Adrenal gland (tissue), 12 donors: ENCODE measurements around the gene JADE2. TPM values are rescaled to one million over a fixed set of nuclear protein-coding genes. Genes with fewer than 3 reads are reported as not detected.

Experiments
- DNase-seq, 7 donors: peaks; one replicate each; pipeline ENCODE4 v3.0.0-alpha.2; 2019 to 2020
- H3K27ac ChIP-seq, 5 donors: fragments of 200-600 bp; sonication (generic) in 4 of 5; 1 replicate in 3 of 5; 2 replicates in 2 of 5; pipeline versions ENCODE4 v1.5.1 to v1.8.0; 2016 to 2020; ENCODE audit warnings: mild to moderate bottlenecking in 1 of 5
- H3K27me3 ChIP-seq: fragments of 200-600 bp; 2 replicates; pipeline ENCODE4 v1.8.0; 2021
- H3K36me3 ChIP-seq, 2 donors: fragments of 200-600 bp; replicated peaks in 1 of 2; 1 replicate in 1 of 2; 2 replicates in 1 of 2; pipeline versions ENCODE4 v1.5.1 to v1.8.0; 2018 to 2022
- H3K4me1 ChIP-seq, 2 donors: fragments of 200-600 bp; replicated peaks in 1 of 2; 1 replicate in 1 of 2; 2 replicates in 1 of 2; pipeline versions ENCODE4 v1.5.1 to v1.8.0; 2018 to 2021
- H3K4me3 ChIP-seq, 4 donors: fragments of 200-600 bp; sonication (generic) in 3 of 4; one replicate each; pipeline ENCODE4 v1.5.1; 2016 to 2018
- H3K9me3 ChIP-seq, 3 donors: fragments of 200-600 bp; sonication (generic) in 1 of 3; replicated peaks in 1 of 3; 1 replicate in 2 of 3; 2 replicates in 1 of 3; pipeline versions ENCODE4 v1.5.1 to v1.8.0; 2016 to 2021
- POLR2A ChIP-seq, 2 donors: fragments of 450-650 bp; IDR thresholded peaks; one replicate each; pipeline ENCODE4 v1.6.1; 2017; ENCODE audit warnings: antibody characterized with exemption in 2 of 2, mild to moderate bottlenecking in 2 of 2, moderate library complexity in 1 of 2
- WGBS, 4 donors: extraction: QIAGEN DNeasy Blood & Tissue Kit in 2 of 4; methylation state at CpG; one replicate each; pipeline versions ENCODE4 v1.1.5 to v1.1.7; 2013 to 2017; 5-methylcytosine and 5-hydroxymethylcytosine counted together
- intact Hi-C, 2 donors: fragments of 100-400 bp; cut with DNase I; formaldehyde crosslinking; loops; one replicate each; pipeline versions ENCODE4 v1.14.1 to v1.15.0; 2022 to 2023
- polyA plus RNA-seq, 3 donors: library from polyadenylated mRNA; stranded (reverse); fragments of 200-250 nt in 2 of 3; fragments of 350-450 nt in 1 of 3; fragmentation: Illumina TruSeq in 1 of 3; extraction: RNeasy Lipid Tissue Mini Kit (QIAGEN cat#74804) in 1 of 3; gene quantifications; one replicate each; pipeline ENCODE4 v1.2.3, GENCODE V29; 2013 to 2014
- total RNA-seq, 9 donors: library from RNA; depleted of rRNA in 4 of 9; stranded (reverse); fragments of >200 nt in 4 of 9; fragments of 120-200 nt in 1 of 9; fragmentation: NEBNext Ultra II Directional in 1 of 9; extraction: Animal tissue kit (Norgen Biotek cat#: 25700) in 1 of 9; gene quantifications; one replicate each; pipeline versions ENCODE4 v1.1.0 to v1.2.4, GENCODE V29; 2013 to 2023
- TF ChIP-seq, protein P1 (sequence below), 6 experiments: fragments of 450-650 bp in 4 of 6; fragments of 200-600 bp in 2 of 6; sonication (generic) in 1 of 6; IDR thresholded peaks; 1 replicate in 5 of 6; 2 replicates in 1 of 6; pipeline versions ENCODE4 v1.5.1 to v1.8.0; 2016 to 2021; ENCODE audit warnings: antibody characterized with exemption in 6 of 6, mild to moderate bottlenecking in 2 of 6, moderate library complexity in 1 of 6
- donor health status: healthy with polysubstance abuse.
- donor health status: Bipolar disorder and iron deficiency.
- donor health status: DM: yes; HTN: yes; CAD: no.
- donor health status: DM: no; HTN: no; CAD: no.
- donor health status: DM: no; HTN: no; CAD: no.
- donor health status: DM: yes; HTN: yes; CAD: no.

The JADE2 gene
- total and polyA plus RNA-seq, 12 donors, result 7.9 to 180 (median 70.2) TPM

DNA sequence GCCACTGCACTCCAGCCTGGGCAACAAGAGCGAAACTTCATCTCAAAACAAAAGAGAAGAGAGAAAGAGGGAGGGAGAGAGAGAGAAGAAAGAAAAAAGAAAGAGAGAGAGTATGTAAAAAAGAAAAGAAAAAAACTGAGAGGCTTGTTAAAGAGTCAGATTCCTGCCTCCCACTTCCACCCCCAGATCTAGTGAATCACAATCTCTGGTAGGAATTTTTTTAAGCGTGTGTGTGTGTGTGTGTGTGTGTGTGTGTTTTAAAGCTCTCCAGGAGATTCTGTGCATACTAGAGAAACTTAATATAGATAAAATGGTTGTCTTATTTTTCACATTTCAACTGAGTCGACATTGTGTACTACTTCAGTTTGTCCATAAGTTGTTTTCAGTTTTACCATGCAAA lies 75.1 kb downstream of the JADE2 start:
- Histone ChIP-seq H3K27me3 (no peaks in the 10 kb centered on the region), H3K4me1 (no peaks in the 10 kb centered on the region), H3K36me3 (peaks cover 0 to 32% of the 10 kb centered on the region in 2 donors), H3K27ac (no peak overlapping the region), H3K9me3 (no peaks in the 10 kb centered on the region), H3K4me3 (no peak overlapping the region)
- intact Hi-C loops, result no loop called here
- DNase-seq, result no peak
- TF ChIP-seq, protein P1, sequence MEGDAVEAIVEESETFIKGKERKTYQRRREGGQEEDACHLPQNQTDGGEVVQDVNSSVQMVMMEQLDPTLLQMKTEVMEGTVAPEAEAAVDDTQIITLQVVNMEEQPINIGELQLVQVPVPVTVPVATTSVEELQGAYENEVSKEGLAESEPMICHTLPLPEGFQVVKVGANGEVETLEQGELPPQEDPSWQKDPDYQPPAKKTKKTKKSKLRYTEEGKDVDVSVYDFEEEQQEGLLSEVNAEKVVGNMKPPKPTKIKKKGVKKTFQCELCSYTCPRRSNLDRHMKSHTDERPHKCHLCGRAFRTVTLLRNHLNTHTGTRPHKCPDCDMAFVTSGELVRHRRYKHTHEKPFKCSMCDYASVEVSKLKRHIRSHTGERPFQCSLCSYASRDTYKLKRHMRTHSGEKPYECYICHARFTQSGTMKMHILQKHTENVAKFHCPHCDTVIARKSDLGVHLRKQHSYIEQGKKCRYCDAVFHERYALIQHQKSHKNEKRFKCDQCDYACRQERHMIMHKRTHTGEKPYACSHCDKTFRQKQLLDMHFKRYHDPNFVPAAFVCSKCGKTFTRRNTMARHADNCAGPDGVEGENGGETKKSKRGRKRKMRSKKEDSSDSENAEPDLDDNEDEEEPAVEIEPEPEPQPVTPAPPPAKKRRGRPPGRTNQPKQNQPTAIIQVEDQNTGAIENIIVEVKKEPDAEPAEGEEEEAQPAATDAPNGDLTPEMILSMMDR (IDR thresholded peaks at IDR 0.05), result no peak
- TF ChIP-seq POLR2A (IDR thresholded peaks at IDR 0.05), result no peak
- WGBS, 4 donors, result 70 to 79% (median 74%) methylated on average over 3 of the region's 3 CpGs

DNA sequence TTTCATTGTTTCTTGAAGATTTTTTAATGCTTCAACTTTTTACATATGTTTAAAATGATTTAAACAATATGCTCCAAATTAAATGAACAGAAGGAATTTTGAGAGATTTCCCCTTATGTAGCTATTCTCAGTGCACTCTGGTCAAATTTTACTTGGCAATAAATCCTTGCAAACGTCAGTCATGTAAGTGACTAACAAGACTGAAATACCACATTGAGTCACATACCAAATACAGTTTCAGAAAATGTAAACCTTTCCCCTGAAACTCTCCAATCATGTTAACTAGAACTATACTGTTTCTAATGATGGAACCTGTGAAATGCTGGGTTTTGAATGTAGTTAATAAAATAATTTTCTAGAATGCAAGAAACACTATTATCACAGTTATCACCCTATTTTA lies 77.6 kb downstream of the JADE2 start:
- intact Hi-C loops, result no loop called here
- Histone ChIP-seq H3K27me3 (no peaks in the 10 kb centered on the region), H3K4me1 (no peaks in the 10 kb centered on the region), H3K27ac (no peak overlapping the region), H3K9me3 (no peaks in the 10 kb centered on the region), H3K36me3 (peaks cover 0 to 56% of the 10 kb centered on the region in 2 donors), H3K4me3 (no peak overlapping the region)
- 20 to 31% (median 30%) methylated on average over 1 of the region's 1 CpG for WGBS, 4 donors
- no peak for DNase-seq
- TF ChIP-seq, protein P1 (IDR thresholded peaks at IDR 0.05), result no peak
- no peak for TF ChIP-seq POLR2A (IDR thresholded peaks at IDR 0.05)

DNA sequence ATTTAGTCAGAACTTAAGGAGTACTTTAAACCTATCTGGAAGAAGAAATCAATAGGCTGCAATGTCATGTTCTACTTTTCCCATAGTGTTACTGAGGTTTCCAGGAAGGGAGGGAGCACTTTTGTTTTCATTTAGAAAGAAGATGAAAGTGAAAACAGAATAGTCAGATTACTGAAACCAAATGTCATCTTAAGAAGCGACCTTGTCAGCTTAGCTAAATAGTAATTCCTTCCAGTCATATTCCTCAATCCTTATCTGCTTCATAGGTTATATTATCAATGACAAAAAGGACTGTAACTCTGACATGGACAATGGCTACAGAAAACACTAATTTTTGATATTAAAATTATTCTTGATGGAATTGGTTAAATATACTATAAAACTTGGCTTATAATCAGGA lies 79.4 kb downstream of the JADE2 start:
- no peak for TF ChIP-seq POLR2A (IDR thresholded peaks at IDR 0.05)
- TF ChIP-seq, protein P1 (IDR thresholded peaks at IDR 0.05), result no peak
- Histone ChIP-seq H3K36me3 (peaks cover 0 to 75% of the 10 kb centered on the region in 2 donors), H3K4me3 (no peak overlapping the region), H3K9me3 (no peaks in the 10 kb centered on the region), H3K27ac (no peak overlapping the region), H3K27me3 (no peaks in the 10 kb centered on the region), H3K4me1 (no peaks in the 10 kb centered on the region)
- 31 to 55% (median 48%) methylated on average over 1 of the region's 1 CpG for WGBS, 4 donors
- intact Hi-C loops, result no loop called here
- DNase-seq, result no peak

GRCh38 chr5:134606726-134607125 lies 81.3 kb downstream of the JADE2 start:
- Histone ChIP-seq H3K4me1 (no peaks in the 10 kb centered on the region), H3K36me3 (peaks cover 0 to 86% of the 10 kb centered on the region in 2 donors), H3K4me3 (no peak overlapping the region), H3K27ac (no peak overlapping the region), H3K27me3 (no peaks in the 10 kb centered on the region), H3K9me3 (no peaks in the 10 kb centered on the region)
- WGBS, 4 donors, result 83 to 90% (median 87%) methylated on average over 5 of the region's 5 CpGs
- intact Hi-C loops, result no loop called here
- TF ChIP-seq, protein P1 (IDR thresholded peaks at IDR 0.05), result no peak
- no peak for TF ChIP-seq POLR2A (IDR thresholded peaks at IDR 0.05)
- DNase-seq, result no peak
